Adipose tissue (tissue), 3 donors: ENCODE results near the gene EEF1E1. TPM values are rescaled to one million over a fixed set of nuclear protein-coding genes. Genes with fewer than 3 reads are reported as not detected.
"Not testable (repeated sequence)": the region's sequence is repeated elsewhere in the genome, so short reads cannot be mapped to it uniquely, and the experiment has no call there.

Experiments used
- H3K27ac ChIP-seq: one replicate; pipeline ENCODE4 v1.5.1; 2013; ENCODE audit warnings: low read depth, low read length
- WGBS, 3 donors: extraction: QIAGEN DNeasy Blood & Tissue Kit; methylation state at CpG; one replicate each; pipeline ENCODE4 v1.1.7; 2013; 5-methylcytosine and 5-hydroxymethylcytosine counted together
- polyA plus RNA-seq, 3 donors: library from polyadenylated mRNA; stranded (reverse); fragments of 200-250 nt; gene quantifications; one replicate each; pipeline ENCODE4 v1.2.3, GENCODE V29; 2013
- donor health status: healthy with polysubstance abuse.
- donor health status: Bipolar disorder and iron deficiency.
- donor health status: healthy.

The EEF1E1 gene
- polyA plus RNA-seq, 3 donors, result 19.9 to 25.5 (median 22.5) TPM

DNA sequence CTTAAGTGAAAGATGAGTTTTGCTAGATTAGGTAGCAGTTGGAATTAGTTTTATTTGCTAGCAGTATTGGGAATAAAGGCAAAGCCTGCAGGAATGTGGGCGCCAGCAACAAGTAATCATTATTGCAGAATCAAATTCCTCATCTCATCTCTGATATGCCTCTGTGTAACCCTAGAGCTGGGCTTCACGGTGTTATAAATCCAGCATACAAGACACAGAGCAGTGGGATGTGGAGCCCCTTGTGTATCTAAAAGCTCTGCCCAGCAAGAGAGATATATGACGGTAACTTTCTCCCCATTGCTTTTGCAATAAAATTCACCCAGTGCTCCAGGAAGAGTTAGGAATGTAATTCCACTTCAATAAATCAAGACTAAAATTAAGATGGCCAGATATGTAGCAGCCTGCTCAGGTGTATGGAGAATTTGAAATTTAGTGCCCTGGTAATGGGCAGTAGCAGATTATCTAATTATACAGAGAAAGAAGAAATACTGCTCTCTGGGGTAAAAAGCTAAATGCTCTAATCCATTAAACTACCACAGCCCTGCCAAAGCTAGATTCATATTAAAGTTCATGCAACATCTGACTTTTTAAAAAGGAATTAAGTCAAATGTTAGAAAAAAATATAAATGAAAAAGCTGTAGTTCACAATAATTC lies 32.6 kb downstream of the EEF1E1 start:
- 64 to 70% (median 69%) methylated on average over 3 of the region's 3 CpGs for WGBS, 3 donors
- H3K27ac ChIP-seq, result no peak overlapping the region

DNA sequence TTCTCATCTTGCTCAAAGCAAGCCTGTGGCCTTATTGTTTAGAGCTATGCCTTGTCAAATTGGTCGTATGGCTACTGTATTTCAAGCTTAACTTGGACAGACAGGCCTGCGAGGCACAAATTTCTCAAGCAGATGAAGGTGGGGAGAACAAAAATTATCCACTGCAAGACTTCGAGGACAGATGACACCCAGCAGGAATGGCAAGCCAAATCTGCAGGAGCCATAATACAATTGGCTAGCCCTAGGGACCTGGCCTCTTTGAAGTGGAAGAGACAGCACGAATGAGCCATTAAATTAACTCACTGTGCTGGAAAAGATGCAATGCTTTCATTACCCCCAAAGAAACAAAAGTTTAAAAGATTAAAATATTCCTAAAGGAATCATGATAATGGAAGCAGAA lies 33.2 kb downstream of the EEF1E1 start:
- 63 to 70% (median 66%) methylated on average over 4 of the region's 4 CpGs for WGBS, 3 donors
- H3K27ac ChIP-seq, result no peak overlapping the region

DNA sequence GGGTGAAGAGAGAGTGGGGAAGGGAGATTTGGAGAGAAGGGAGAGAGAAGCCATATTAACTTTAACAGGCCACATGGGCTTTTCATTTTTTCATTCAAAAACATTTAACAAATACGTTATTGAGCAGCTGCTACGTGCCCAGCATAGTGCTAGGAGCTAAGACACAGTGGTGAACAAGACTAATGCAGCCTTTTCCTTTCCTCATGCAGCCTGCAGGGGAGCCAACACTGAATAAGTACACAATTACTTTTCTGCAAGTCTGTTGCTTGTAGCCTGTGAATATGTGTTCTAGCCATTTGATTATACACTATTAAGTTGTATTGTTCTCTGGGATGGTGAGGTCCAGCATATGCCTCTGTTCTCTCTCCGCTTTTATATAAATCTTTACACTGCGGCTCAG lies 36.2 kb downstream of the EEF1E1 start:
- WGBS, 3 donors, result 82 to 93% (median 91%) methylated on average over 4 of the region's 4 CpGs
- H3K27ac ChIP-seq, result no peak overlapping the region

DNA sequence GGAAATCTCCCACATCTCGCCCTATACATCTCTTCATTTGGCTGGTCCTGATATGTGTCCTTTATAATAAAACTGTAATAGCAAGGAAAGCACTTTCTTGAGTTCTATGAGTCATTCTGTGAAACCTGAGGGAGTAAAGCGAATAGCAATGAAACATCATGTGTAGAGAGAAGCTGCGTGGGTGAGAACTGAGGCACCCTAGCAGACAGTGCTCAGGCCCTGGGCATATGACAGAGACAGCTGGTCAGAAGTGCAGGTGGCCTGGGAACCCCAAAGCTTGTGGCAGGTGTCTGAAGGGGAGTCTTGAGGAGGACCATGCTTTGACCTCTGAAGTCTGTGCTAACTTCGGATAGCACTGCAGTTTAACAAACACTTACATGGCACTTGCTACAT lies 36.8 kb downstream of the EEF1E1 start:
- no peak overlapping the region for H3K27ac ChIP-seq
- 93 to 95% (median 93%) methylated on average over 4 of the region's 4 CpGs for WGBS, 3 donors

DNA sequence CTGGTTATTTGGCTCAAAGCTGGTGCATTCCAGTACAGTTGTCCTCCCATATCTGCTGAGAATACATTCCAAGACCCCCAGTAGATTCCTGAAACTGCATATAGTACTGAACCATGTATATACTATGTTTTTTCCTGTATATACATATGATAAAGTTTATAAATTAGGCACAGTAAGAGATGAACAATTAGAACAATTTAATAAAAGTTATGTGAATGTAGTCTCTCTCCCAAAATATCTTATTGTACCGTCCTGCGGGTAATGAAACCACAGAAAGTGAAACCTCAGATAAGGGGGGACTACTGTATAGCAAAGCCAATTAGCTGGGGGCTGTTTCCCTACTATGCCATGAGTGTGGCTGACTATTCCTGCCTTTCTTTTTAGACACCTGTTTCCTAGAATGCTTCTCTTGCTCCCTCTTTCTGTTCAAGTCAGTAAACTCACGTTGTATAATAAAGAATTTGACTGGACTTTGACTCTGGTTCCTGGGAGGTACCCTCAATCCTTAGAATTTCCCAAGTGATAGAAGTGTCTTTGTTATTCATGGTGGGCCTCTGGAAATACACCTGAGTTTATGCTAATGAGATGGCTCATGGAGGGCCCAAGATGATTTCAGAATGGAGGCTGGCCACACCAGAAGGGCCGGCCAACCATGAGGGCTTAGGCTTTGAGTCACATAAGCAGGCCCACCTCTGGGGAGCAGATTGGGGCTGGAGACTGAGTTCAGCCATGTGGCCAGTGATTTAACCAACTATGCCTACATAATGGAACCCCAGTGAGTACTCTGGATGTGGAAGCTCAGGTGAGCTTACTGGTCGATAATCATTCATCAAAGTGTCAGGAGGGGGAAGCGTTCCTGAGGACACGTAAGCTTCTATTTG lies 37.5 kb downstream of the EEF1E1 start:
- no peak overlapping the region for H3K27ac ChIP-seq
- 70 to 82% (median 78%) methylated on average over 7 of the region's 7 CpGs for WGBS, 3 donors

DNA sequence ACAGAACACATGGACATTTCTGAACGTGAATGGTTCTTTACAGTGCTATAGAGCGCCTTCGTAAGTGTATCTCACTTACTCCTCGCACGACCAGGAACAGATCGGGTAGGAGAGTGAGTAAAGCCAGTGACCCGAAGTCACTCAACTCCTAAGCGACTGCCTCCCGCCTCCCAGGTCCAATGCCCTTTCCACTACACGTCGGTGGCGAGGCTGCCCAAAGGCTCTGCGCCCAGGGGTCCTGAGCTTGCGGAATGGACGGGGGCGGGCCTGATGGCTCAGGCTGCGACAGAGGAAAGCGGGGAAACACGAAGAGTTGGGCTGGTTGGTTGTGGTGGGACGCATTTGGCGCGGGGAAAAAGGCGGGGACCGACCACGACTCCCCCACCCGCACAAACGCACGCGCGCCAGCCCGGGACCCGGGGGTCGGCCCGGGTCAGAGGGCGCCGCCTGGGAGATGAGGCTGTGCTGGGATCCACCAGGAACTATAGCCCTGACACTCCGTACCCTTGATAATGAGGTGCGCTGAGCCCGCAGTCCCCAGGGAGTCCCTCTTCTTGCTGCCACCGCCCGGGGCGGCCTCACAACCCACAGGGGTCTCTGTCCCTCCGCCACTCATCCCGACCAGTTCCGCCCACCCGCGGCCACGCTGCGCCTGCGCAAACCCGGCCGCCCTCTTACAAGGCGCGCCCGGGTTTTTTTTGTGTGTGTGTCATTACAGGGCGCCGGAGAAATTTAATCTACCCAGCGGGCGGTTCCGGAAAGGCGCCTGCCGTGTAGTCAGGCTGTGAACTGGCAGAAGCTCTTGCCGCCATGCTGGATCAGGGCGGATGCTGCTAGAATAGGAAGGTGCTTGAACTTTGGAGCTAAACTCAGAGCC lies 38.3 kb downstream of the EEF1E1 start, which contains the start of gene BLOC1S5:
TSS of gene BLOC1S5 (minus strand) at position 629 of the 877 bp plus-strand sequence. CDS start at position 616, 13 bp downstream.
- peak within 1 kb of the TSS; percentile 64 for H3K27ac ChIP-seq
- 0 to 1% (median 0%) methylated on average over 62 to 64 of the region's 64 CpGs for WGBS, 3 donors

DNA sequence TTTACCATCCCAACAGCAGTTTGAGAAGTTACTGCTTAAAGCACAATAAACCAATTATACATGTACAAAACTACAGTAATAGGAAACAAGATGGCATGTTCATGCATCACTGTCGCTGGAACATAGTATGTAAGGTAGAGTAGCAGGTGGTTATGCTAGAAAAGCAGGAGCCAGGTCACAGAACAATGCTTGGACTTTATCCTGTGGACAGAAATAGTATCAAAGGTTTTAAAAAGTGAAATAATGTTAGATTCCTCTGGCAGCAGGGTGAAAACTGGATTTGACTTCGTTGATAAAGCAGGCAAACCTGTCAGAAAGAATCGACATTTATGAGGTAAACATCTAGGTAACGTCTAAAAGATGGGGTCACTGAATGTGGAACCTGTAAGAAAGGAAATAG lies 40.6 kb downstream of the EEF1E1 start:
- no peak overlapping the region for H3K27ac ChIP-seq
- 65 to 85% (median 77%) methylated on average over 4 of the region's 4 CpGs for WGBS, 3 donors

DNA sequence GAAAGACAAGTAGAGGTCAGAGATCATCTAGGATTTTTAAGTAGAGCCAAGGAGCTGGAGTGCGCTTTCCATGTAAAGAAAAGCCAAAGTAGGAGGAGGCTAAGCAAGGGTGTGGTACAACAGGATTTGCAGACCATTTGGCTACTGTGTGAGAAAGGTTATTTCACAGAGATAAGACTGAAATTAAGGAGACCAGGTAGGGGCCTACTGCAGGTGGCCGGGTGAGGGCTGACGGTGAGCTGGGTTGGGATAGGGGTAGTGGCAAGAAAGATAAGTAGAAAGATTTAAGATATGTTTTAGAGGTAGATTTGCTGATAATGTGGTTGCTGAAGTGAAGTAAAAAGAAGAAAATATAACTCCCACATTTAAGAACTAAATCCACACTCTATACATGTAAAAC lies 42.0 kb downstream of the EEF1E1 start:
- WGBS, 3 donors, result 80 to 93% (median 84%) methylated on average over 3 of the region's 3 CpGs
- H3K27ac ChIP-seq, result no peak overlapping the region

DNA sequence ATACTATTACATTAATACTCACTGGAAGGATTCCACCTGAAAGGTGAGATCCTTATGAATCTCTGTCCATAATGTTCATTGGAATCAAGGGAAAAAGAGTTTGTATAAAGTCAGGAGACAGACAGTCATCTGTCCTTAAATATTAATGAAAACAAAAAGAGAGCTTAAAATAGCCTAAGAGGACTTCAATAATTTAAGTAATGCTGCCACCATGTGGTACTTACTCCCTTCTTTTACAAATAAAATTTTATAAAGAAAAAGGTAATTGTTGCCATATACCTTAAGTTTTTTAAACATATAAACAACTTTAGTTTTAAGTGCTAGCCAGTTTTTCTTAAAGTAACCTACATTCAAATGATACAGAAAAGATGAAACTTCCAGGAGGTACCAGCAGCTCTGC lies 43.2 kb downstream of the EEF1E1 start:
- no peak overlapping the region for H3K27ac ChIP-seq

DNA sequence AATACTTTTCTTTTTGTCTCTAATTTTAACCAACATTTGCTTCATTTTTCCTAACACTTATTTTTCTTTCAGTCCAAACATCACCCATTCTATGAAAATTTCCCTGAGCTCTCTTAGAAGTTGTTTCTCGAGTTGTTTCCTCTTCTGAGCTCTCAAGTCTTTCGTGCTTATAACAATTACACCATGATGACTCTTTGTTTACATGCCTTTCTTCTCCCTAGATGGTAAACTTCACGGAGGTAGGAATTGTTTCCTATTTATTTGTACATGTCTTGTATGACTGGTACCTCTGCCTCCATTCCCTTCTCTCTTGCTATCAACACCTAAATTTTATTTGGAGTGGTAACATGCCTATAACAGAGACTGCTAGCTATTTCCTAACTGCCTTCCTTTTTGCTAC lies 44.6 kb downstream of the EEF1E1 start:
- WGBS, 3 donors, result 83 to 86% (median 85%) methylated on average over 3 of the region's 3 CpGs
- no peak overlapping the region for H3K27ac ChIP-seq

DNA sequence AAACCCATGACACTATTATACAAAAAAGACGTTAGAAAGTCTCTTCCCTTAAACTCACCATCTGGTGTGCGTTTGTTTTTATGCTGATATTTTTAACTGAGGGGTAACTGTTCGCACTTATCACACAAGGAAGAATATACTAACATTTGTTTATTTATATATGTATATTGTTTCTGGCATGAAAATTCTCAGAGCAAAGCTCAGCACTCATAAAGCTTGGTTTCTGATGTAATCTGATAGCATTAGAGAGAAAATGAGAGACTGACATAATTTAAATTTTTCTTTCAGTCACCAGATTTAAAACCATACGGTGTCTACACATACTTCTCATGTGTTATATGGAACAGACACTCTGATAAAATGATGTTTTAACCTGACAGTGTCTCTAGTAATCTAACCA lies 45.1 kb downstream of the EEF1E1 start:
- no peak overlapping the region for H3K27ac ChIP-seq
- 87 to 96% (median 92%) methylated on average over 4 of the region's 4 CpGs for WGBS, 3 donors

DNA sequence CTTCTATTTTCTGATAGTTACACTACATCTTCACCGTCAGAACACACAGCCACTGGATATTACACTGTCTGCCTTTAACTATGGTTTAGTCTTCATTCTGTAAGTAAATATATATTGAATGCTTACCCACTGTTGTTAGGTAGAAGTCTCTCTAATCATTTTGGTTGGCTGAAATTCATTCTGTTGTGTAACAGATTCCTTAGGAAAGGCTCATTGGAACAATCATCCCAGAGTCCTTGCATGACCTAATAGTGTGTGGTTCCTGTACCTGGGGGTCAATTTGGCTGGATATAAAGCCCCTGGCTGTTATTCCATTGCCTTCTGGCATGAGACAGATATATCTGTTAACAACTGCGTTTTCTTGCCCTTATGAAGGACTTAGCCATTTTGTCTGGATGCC lies 48.1 kb downstream of the EEF1E1 start:
- no peak overlapping the region for H3K27ac ChIP-seq
- 74 to 90% (median 87%) methylated on average over 2 of the region's 2 CpGs for WGBS, 3 donors

DNA sequence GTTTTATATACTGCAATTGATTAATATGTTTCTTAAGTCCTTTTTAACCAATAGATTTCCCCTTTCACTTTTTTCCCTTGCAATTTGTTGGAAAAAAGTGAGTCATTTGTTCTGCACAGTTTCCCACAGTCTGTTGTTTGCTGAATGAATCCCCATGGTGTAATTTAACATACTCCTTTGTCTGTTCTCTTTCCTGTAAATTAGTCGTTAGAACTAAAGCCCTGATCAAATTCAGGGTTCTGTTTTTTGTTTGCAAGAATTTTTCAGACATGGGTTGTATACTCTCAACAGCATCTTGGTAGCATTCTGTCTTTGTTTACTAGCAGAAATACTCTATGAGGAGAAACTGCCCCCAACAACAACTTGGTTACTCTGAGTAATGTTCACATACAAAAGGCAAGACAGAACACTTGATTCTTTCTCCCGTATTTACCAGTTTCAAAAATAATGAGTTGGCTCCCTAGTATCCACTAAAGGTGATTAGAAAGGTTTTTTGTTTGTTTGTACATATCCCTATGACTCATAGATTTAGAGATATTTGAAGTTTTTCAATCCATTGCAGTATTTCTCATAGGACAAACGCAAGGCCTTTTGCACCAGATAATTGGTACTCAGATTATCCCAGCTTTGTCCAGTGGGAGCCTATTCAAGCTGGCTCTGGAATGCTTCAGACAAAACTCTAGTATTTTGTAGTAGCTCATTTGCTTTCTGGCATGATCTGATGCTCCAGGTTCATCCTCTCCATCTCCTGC lies 54.6 kb downstream of the EEF1E1 start:
- WGBS, 3 donors, result 55 to 64% (median 61%) methylated on average over 3 of the region's 3 CpGs
- H3K27ac ChIP-seq, result no peak overlapping the region

DNA sequence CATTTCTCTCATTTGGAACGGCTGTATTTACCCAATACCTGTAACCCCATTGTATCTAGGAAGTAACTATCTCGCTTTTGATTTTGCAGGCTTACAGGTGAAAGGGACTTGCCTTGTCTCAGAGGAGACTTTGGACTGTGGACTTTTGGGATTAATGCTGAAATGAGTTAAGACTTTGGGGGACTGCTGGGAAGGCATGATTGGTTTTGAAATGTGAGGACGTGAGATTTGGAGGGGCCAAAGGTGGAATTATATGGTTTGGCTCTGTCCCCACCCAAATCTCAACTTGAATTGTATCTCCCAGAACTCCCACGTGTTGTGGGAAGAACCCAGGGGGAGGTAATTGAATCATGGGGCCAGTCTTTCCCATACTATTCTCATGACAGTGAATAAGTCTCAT lies 56.6 kb downstream of the EEF1E1 start:
- WGBS, 3 donors, result 84 to 95% (median 93%) methylated on average over 4 of the region's 4 CpGs
- H3K27ac ChIP-seq, result not testable (repeated sequence)

DNA sequence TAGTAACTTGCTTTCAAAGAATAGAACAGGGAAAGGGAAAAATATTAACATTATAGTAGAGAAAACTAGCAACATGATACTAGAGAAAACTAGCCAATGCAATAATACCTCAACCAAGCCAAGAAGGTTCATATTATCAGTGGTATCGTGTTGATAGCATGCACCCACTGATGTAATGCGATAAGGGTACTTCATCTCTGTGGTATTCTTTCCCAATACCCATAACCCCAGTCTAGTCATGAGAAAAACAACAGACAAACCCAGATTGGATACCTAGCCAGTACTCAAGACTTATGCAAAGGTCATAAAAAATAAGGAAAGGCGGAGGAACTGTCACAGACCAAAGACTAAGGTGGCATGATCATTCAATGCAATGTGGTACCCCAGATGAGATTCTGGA lies 59.1 kb downstream of the EEF1E1 start:
- no peak overlapping the region for H3K27ac ChIP-seq
- WGBS, 3 donors, result 52 to 63% (median 55%) methylated on average over 3 of the region's 3 CpGs

DNA sequence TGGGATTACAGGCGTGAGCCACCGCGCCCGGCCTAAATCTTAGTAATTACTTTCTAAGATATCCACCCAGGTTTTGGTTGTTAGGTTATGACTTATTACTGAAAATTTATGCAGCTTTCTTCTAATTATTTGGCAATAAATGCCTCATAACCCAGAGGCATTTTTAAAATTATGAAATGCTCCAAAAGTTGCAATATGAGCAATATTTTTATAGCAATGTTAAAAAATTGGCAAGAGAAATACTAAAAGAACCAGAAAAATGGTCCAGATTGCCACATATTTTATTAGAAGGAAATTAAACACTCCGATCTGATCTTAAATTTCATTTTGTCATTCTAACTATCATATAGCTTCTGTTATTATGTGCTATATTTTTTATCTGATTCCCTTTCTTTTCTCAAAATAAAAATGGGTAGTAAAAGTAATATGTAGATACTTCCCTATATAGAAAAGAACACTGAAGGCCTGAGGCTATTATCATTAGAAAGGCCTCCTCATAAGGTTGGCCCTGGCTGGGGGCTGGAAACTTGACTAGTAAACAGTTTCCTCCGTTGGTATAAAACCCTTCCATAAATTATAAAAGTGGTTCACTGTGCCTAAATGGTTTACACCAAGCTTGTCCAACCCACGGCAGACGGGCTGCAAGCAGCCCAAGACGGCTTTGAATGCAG lies 60.3 kb downstream of the EEF1E1 start:
- WGBS, 3 donors, result 61 to 90% (median 77%) methylated on average over 9 of the region's 9 CpGs
- H3K27ac ChIP-seq, result no peak overlapping the region

DNA sequence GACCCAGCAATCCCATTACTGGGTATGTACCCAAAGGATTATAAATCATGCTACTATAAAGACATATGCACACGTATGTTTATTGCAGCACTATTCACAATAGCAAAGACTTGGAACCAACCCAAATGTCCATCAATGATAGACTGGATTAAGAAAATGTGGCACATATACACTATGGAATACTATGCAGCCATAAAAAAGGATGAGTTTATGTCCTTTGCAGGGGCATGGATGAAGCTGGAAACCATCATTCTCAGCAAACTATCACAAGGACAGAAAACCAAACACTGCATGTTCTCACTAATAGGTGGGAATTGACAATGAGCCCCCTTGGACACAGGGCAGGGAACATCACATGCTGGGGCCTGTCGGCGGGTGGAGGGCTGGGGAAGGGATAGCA lies 68.2 kb downstream of the EEF1E1 start:
- 89 to 93% (median 90%) methylated on average over 3 of the region's 3 CpGs for WGBS, 3 donors
- not testable (repeated sequence) for H3K27ac ChIP-seq

DNA sequence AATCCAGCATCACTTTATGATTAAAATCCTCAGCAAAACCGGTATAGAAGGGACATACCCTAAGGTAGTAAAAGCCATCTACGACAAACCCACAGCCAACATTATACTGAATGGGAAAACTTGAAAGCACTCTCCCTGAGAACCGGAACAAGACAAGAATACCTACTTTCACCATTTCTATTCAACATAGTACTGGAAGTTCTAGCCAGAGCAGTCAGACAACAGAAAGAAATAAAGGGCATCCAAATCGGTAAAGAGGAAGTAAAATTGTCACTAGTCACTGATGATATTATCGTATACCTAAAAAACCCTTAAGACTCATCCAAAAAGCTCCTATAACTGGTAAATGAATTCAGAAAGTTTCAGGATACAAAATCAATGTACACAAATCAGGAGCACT lies 71.4 kb downstream of the EEF1E1 start:
- 80 to 95% (median 85%) methylated on average over 5 of the region's 5 CpGs for WGBS, 3 donors
- H3K27ac ChIP-seq, result no peak overlapping the region
